MCF 10A (cell line): ENCODE results near the gene ERP44. TPM values are rescaled to one million over a fixed set of nuclear protein-coding genes. Genes with fewer than 3 reads are reported as not detected.

Experiments used
- BruUV-seq: library from RNA; stranded (reverse); fragments of 400-500 nt; replicated peaks from 2 replicates; lab custom pipeline; 2021; lab: Mats Ljungman, UMichigan
- CTCF ChIA-PET: fragments of 300-600 bp; sonication (Branson Sonifier 250); formaldehyde crosslinking; extraction: SDS; loops from one replicate; lab custom pipeline; 2021; ENCODE audit warnings: antibody characterized with exemption, inconsistent platforms; lab: Yijun Ruan, JAX
- POLR2A ChIA-PET: fragments of 300-600, 350-650 bp; sonication (Branson Sonifier 250); formaldehyde crosslinking; extraction: SDS; loops from one replicate; lab custom pipeline; 2020; ENCODE audit warnings: antibody characterized with exemption, inconsistent platforms; lab: Yijun Ruan, JAX
- DNase-seq: peaks from one replicate; pipeline ENCODE4 v3.0.0-alpha.2; 2018; ENCODE audit not compliant: unreplicated experiment
- H3K27ac Mint-ChIP-seq: one replicate; pipeline ENCODE4 v1.8.0; 2022; ENCODE audit warnings: mild to moderate bottlenecking, low read depth, mixed read lengths; ENCODE audit not compliant: unreplicated experiment
- H3K27me3 Mint-ChIP-seq: one replicate; pipeline ENCODE4 v1.8.0; 2022; ENCODE audit warnings: mixed read lengths; ENCODE audit not compliant: insufficient read depth, unreplicated experiment
- H3K36me3 Mint-ChIP-seq: one replicate; pipeline ENCODE4 v1.8.0; 2022; ENCODE audit warnings: mild to moderate bottlenecking, moderate library complexity, mixed read lengths; ENCODE audit not compliant: insufficient read depth, unreplicated experiment
- H3K4me1 Mint-ChIP-seq: one replicate; pipeline ENCODE4 v1.8.0; 2022; ENCODE audit warnings: mixed read lengths; ENCODE audit not compliant: insufficient read depth, unreplicated experiment
- H3K4me3 Mint-ChIP-seq: one replicate; pipeline ENCODE4 v1.8.0; 2022; ENCODE audit warnings: mild to moderate bottlenecking, moderate library complexity, mixed read lengths; ENCODE audit not compliant: unreplicated experiment
- H3K9me3 Mint-ChIP-seq: one replicate; pipeline ENCODE4 v1.8.0; 2022; ENCODE audit warnings: mixed read lengths; ENCODE audit not compliant: unreplicated experiment
- intact Hi-C: fragments of 100-400 bp; cut with micrococcal nuclease; formaldehyde crosslinking; loops from 2 replicates; pipeline ENCODE4 v1.14.1; 2022
- total RNA-seq: library from RNA; stranded (reverse); gene quantifications from 2 replicates; pipeline ENCODE4 v1.2.3, GENCODE V29; 2022
- TF ChIP-seq, protein P1 (sequence below): fragments of 200-600 bp; IDR thresholded peaks from one replicate; pipeline ENCODE4 v1.8.0; 2022; ENCODE audit warnings: antibody characterized with exemption, mild to moderate bottlenecking; ENCODE audit not compliant: unreplicated experiment

ERP44 gene
- total RNA-seq, 1 experiment from 2014 or later: 26.3 TPM

DNA sequence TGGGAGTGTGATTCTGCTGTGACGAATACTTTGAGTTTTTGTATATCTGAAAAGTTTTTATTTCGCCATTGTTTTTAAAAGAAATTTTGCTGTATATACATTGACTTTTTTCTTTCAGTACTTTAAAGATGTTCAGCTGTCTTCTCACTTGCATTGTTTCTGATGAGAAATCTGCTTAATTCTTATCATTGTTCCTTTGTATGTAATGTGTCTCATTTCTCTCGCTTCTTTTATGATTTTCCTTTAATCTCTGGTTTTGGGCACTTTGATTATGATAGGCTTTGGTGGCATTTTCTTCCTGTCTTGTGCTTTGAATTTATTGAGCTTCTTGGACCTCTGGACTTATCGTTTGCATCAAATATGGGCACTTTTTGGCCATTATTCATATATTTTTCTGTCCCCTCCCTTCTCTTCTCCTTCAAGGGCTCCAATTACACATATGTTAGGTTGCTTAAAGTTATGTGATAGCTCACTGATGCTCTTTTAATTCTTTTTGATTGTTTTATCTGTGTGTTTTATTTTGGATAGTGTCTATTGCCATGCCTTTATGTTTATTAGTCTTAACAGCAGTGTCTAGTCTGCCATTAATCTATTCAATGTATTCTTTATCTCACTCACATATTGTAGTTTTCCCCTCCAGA, 161.7 kb downstream of the ERP44 start:
- H3K4me3 Mint-ChIP-seq: no peak overlapping the region
- H3K9me3 Mint-ChIP-seq: peaks cover 11% of the 10 kb centered on the region
- intact Hi-C loops: no loop called here
- POLR2A ChIA-PET: interaction anchor here (0.8 kb wide), 1 partner anchor 715 kb away, joined by 3 read pairs; the partner anchor contains the start of gene ALG2
- H3K36me3 Mint-ChIP-seq: peaks cover 2% of the 10 kb centered on the region
- no peaks in the 10 kb centered on the region for H3K4me1 Mint-ChIP-seq
- TF ChIP-seq, protein P1, sequence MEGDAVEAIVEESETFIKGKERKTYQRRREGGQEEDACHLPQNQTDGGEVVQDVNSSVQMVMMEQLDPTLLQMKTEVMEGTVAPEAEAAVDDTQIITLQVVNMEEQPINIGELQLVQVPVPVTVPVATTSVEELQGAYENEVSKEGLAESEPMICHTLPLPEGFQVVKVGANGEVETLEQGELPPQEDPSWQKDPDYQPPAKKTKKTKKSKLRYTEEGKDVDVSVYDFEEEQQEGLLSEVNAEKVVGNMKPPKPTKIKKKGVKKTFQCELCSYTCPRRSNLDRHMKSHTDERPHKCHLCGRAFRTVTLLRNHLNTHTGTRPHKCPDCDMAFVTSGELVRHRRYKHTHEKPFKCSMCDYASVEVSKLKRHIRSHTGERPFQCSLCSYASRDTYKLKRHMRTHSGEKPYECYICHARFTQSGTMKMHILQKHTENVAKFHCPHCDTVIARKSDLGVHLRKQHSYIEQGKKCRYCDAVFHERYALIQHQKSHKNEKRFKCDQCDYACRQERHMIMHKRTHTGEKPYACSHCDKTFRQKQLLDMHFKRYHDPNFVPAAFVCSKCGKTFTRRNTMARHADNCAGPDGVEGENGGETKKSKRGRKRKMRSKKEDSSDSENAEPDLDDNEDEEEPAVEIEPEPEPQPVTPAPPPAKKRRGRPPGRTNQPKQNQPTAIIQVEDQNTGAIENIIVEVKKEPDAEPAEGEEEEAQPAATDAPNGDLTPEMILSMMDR: no peak
- CTCF ChIA-PET: interaction anchor here (0.7 kb wide), 1 partner anchor 131 kb away, joined by 3 read pairs; no protein-coding TSS in a partner anchor
- BruUV-seq: no TSS peak
- DNase-seq: no peak
- no peak overlapping the region for H3K27ac Mint-ChIP-seq
- H3K27me3 Mint-ChIP-seq: no peaks in the 10 kb centered on the region

DNA sequence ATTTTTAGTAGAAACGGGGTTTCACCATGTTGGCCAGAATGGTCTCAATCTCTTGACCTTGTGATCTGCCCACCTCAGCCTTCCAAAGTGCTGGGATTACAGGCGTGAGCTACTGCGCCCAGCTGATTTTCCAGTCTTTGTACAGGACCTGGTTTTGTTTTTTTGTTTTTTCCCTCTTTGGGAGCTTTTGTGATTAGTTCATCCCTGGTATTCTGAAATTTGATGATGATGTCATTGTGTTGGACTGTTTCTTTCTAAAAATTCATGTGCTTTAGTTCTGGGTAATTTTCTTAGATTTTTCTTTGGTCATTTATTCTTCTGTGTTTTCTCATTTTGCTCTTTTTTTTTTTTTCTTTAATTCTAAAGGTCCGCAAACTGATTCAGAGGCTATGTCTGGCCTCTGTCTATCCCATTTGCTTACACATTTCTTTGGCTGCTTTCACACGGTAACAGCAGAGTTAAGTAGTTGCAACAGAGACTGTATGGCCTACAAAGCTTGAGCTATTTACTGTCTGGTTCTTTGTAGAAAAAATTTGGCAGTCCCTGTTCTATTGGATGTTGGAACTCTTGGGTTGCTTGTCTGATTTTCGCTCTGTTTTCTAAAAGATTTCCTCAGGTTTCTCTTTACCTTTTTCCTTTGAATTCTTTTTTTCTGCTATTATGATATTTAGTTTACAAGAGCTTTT, 167.5 kb downstream of the ERP44 start:
- CTCF ChIA-PET: interaction anchor here (0.9 kb wide), 1 partner anchor 20 kb away, joined by 4 read pairs; no protein-coding TSS in a partner anchor

DNA sequence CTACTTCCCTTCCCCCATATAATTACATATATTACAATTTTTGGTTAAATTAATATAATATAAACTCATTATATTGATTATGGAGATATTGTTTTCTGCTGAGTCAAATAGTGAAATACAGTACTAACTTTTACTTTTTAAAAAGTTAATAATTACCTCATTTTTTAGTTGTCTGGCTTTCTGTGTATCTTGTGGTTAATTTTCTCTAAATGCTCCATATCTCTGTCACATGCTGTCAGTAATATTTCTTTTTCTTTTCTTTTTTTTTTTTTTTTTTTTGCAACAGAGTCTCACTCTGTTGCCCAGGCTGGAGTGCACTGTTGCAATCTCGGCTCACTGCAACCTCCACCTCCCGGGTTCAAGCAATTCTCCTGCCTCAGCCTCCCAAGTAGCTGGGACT, 169.1 kb downstream of the ERP44 start:
- ChIA-PET CTCF (interaction anchor here (0.7 to 1.5 kb wide), 2 partner anchors 10 to 664 kb away, joined by 3 to 4 read pairs; no protein-coding TSS in a partner anchor), POLR2A (no interaction called here)
- no peak for DNase-seq
- TF ChIP-seq, protein P1: no peak
- Mint-ChIP-seq H3K9me3 (peaks cover 8% of the 10 kb centered on the region), H3K27ac (no peak overlapping the region), H3K4me1 (no peaks in the 10 kb centered on the region), H3K27me3 (no peaks in the 10 kb centered on the region), H3K4me3 (no peak overlapping the region), H3K36me3 (peaks cover 33% of the 10 kb centered on the region)
- intact Hi-C loops: no loop called here
- no TSS peak for BruUV-seq

More for the DNA sequence above, 167.5 kb downstream of the ERP44 start:
- intact Hi-C loops: no loop called here
- H3K27ac Mint-ChIP-seq: no peak overlapping the region
- POLR2A ChIA-PET: interaction anchor here (1.0 kb wide), 1 partner anchor 25 kb away, joined by 3 read pairs; the partner anchor contains the start of gene STX17
- DNase-seq: no peak
- no peak overlapping the region for H3K4me3 Mint-ChIP-seq
- no peaks in the 10 kb centered on the region for H3K4me1 Mint-ChIP-seq
- TF ChIP-seq, protein P1: no peak
- BruUV-seq: no TSS peak
- peaks cover 8% of the 10 kb centered on the region for H3K9me3 Mint-ChIP-seq
- H3K36me3 Mint-ChIP-seq: peaks cover 33% of the 10 kb centered on the region
- H3K27me3 Mint-ChIP-seq: no peaks in the 10 kb centered on the region

Other genes with a start within 250 kb of the ERP44 start
- 32.4 and 37.2 TPM in 2 replicates for gene STX17, start 192.3 kb downstream of the ERP44 start, total RNA-seq
- 21.9 and 24.9 TPM in 2 replicates for gene INVS, start 243 bp upstream of the ERP44 start, total RNA-seq